NCI-H2196 (cell line): ENCODE data around the gene PTH2.

Experiments used
- DNase-seq: peaks from one replicate; lab custom pipeline; 2025; ENCODE audit not compliant: unreplicated experiment; lab: John Stamatoyannopoulos, UW

The PTH2 gene

DNA sequence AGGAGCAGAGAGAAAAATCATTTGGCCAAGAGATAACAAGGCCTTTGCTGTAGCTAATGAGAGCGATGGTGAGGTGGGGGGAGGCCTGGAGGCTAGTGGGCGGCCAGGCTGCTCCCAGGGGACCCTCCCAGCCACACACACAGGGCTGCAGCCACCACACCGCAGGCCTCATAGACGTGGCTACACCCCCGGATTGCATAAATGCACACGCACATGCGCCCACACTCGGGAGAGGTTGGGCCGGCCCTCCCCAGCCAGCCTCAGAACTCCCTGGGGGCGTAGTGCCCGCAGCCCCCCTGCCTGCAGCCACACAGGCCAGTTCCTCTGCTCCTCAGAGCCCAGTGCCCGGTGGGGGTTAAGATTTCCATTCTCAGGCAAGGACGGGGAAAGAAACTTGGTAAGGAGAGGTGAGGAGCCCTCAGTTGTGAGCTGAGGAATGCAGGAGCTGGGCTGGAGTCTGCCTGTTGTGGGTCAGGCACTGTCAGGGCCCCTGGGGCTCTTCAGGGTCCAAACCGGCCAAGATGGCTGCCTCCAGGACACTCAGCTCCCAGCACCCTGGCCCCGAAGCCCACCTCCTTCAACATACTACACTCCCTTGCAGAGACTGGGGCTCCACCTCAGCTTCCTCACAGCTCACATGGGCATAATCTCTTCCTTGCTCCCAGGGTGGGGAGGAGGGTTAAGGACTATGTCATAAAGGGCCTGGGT, 8.0 kb downstream of the PTH2 start:
- no peak for DNase-seq

DNA sequence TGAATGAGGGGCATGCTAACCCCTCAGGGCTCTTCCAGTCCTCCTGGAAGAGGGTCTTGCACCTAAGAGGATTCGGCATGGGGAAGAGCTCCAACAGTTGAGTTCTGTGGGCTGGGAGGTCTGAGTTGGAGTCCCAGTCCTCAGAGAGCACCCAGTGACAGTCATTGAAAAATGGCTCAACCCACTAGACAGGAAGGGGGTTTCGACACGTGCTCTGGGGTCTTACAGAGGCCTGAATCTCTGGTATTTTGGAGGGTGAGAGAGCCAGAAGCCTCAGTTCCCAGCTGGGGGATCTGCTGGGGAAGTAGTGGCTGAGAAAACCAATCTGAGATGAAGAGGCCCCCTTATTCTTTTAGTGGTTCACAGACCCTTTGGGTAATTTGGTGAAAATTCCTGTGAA, 9.0 kb downstream of the PTH2 start:
- no peak for DNase-seq

DNA sequence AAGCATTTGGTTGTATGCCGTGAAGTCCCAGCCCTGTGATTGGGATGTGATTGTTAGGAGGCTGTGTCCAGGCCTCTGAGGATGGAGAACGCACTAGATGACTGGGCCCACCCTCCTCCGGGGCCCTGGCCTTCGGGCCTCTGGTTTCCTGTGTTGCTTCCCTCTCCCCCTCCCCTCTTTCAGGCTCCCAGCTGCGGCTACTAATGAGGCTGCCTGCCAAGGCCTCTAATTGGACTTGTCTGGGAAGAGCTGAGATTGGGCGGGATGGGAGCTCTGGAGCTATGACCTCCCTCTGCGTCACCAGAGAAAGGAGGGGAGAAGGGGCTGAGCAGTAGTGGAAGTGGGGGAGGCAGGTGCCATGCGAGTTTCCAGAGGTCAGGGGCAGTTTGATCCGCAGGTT, 9.9 kb downstream of the PTH2 start:
- no peak for DNase-seq

DNA sequence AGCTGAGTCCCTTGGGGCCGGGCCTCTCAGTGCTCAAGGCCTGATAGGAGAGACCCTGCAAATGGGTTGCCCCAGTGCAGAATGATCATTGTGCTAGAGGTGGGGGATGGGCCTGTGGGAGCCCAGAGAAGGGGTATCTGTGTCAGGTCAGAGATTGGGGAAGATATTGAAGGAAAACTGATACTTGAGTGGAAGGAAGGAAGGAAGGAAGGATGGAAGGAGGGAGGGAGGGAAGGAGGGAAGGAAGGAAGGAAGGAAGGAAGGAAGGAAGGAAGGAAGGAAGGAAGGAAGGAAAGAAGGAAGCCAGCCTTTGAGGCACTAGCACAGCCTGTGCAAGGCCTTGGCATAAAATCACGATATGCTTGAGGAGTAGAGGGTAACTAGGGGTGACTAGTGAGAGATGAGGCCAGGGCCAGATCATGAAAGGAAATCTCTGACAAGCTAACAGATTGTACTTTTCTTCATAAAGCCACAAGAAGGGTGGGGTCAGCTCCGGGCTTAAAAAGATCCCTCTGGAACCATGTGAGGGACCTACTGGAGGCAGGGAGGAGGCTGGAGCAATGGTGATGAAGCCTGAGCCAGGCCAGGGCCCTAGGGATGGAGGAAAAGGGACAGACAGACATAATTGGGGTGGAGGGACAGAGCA, 11.4 kb downstream of the PTH2 start:
- DNase-seq: no peak

DNA sequence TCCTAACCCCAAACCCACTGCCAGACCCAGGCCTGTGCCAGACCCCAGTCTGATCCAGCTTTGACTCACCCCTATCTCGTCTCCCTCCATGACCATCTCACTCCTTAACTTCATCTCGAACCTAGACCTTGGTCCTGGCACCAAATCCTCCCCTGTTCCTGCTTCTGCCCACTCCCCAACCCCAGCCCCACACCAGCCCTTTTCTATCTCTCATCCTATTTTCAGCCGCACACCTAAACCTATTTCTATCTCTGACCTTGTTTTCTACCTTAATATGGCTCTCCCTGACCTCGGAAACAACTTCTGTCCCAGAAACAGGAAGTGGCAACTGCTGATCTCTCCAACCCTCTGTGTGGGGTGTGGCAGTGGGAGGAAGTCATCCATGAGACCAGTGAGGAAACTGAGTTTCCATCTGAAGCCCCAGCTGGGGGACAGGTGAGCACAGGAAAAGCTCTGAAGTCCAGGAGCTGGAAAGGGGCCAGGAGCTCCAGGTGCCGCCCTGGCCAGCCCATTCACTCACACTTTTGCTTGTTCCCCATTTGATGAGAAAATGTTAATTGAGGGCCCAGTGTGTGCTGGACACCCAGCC, 13.7 kb downstream of the PTH2 start:
- peak; percentile 11 for DNase-seq

DNA sequence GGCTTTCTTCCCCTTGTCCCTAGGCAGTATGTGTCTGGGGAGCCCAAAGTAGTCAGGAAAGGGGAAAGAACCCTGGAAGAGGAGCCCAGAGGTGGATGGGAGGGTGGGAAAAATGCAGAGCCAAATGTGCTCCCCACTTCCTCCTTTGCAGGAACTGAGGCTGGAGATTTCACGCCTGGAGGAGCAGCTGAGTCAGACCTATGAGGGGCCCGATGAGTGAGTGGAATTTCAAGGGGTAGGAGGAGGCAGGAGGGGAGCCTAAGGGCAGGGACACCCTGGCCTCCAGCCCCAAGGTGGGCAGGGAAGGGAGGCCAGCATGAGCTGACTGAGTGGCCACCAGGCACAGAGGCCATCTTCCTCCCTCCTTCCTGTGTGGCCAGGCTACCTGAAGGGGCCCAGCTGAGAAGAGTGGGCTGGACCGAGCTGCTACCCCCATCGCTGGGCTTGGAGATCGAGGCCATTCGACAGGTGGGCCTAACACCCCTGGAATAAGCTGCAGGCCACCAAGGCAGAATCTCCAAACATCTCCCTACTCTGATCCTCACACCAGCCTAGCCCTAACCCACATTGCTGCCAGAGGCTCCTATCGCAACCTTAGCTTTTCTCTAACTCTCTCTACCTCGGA, 14.3 kb downstream of the PTH2 start:
- DNase-seq: no peak

DNA sequence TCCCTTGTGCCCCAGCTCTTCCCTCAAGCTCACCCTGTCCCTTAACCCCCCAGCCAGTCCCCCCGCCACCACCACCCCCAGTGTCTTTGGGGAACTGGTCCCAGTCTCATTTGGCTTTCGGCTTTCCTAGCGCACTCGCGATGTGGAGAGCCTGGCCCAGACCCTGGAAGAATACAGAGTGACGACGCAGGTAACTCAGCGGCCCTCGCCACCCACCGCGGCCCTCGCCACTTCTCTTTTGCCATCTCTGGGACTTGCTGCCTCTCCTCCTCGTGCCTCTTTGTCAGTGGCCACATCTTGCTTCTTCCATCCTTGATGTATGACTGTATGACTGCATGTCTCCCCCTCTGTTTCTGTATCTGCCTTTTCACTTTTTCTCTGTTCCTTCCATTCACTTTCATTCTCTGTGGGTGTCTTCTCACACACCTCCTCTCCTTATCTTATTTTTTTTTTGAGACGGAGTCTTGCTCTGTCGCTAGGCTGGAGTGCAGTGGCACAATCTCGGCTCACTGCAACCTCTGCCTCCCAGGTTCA, 15.7 kb downstream of the PTH2 start:
- no peak for DNase-seq

DNA sequence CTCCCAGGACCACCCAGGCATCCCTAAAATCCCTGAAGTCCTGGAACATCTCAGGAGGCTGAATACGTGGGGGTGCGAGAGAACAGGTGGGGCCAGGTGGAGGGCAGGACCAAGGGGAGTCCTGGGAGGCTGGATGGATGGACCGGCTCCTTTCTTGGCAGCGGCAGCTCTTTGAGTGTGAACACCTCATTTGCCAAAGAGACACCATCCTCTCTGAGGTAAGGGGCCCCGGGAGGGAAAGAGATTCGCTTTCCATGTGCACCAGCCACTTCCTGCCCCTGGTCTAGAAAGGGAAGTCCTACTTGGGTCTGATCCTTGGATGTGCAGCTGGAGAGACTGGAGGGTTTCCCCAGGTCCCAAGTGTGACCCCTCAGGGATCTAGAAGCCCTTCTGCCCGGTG, 16.2 kb downstream of the PTH2 start:
- no peak for DNase-seq

DNA sequence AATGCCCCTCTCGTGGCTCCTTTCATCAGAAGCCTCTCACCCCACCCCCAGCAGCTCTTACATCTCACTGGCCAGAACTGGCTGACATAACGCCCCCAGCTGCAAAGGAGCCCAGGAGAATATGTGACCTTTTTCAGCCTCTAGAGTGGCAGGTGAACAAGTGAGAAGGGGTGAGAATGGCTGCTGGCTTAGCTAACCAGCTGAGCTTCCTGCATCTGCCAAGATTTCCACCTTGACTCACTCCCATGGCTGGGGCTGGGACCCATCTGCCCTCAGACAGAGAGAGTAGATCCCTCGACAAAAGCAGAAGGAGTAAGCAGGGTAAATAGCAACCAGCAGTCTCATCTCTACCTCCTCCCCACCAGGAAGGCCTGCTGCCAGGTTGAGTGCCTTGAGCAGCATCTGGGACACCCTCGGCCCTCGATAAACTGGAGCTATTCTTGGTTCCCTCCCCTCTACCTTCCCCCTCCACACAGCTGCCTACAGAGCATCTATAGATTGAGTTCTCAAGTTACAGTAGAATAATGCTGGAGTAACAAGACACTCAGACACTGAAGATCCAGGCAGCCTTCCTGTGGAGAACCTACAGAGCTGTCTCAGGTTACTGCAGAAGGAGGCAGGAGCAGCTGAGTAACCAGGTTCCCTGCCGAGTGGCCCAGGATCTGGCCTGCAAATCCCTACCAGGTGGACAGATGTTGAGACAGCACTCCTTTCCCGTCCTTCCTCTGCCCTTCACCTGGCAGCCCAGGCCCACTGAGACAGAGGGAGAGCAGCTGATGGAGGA, 19.6 kb downstream of the PTH2 start:
- DNase-seq: peak; percentile 88

DNA sequence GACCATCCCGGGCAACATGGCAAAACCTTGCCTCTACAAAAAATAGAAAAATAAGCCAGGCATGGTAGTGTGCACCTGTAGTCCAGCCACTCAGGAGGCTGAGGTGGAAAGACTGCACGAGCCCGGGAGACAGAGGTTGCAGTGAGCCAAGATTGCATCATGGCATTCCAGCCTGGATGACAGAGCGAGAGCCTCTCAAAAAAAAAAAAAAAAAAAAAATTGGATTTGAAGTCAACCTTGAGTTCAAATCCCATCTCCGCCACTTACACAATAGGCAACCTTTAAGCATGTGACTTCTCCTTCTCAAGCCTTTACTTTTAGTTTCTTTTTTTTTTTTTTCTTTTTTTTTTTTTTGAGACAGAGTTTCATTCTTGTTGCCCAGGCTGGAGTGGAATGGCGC, 23.2 kb downstream of the PTH2 start:
- DNase-seq: no peak

DNA sequence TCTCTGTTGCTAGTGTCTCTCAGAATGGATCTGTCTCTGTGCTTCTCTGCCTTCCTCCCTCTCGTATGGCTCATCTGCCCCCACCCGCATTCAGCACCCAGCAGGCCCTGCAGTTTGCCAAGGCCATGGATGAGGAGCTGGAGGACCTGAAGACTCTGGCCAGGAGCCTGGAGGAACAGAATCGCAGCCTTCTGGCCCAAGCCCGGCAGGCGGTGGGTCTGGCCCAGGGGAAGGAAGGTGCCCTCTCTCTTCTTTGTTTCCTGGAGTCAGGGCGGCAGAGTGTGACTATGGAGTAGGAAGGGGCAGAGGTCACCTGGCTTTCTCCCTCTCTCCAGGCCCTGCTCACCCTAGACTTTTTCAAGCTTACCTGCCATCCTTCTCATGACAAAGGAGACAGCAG, 24.3 kb downstream of the PTH2 start:
- DNase-seq: no peak

DNA sequence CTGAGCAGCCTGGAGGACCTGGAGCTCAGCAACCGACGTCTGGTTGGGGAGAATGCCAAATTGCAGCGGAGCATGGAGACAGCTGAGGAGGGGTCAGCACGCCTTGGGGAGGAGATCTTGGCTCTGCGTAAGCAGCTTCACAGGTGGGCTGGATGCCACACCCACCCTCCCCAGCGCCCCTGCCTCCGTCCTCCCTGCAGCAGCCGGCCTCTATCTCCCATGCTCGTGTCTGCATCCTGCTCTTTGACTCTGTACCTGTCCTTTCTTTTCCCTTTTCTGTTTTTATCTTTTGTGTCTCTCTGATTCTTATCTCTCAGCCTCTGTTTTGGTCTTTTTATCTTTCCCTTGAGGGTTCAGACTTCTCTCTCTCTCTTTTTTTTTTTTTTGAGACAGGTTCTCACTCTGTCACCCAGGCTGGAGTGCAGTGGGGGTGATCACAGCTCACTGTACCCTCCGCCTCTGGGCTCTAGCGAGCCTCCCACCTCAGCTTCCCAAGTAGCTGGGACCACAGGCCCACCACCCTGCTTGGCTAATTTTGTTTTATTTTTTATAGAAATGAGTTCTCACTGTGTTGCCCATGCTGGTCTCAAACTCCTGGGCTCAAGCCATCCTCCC, 25.1 kb downstream of the PTH2 start:
- no peak for DNase-seq

DNA sequence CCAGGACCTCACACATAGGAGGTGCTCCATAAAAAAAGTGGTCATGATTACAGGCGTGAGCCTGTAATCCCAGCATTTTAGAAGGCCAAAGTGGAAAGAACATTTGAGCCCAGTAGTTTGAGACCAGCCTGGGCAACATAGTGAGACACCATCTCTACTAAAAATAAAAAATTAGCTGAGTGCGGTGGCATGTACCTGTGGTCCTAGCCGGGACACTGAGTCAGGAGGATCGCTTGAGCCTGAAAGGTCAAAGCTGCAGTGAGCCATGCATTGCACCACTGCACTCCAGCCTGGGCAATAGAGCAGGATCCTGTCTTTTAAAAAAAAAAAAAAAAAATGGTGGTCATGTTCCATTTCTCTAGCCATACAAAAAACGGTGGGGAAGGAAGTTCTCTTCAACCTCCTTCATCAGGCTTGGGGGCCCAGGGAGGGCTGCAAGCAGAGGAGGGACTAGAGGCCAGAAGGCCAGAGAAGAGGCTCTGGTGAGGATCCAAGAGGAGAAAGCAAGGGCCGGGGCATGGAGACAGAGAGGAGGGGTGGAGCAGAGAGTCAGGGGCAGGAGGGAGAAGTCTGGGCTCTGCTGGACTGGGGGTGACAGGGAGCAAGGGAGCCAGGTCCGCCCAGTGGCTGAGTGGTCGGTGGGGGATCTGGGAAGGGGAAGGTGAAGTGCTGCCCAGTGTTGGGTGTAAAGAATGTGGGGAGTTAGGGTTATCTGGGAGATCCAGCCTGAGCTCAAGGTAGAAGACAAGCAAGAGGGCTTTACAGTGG, 26.3 kb downstream of the PTH2 start:
- no peak for DNase-seq

DNA sequence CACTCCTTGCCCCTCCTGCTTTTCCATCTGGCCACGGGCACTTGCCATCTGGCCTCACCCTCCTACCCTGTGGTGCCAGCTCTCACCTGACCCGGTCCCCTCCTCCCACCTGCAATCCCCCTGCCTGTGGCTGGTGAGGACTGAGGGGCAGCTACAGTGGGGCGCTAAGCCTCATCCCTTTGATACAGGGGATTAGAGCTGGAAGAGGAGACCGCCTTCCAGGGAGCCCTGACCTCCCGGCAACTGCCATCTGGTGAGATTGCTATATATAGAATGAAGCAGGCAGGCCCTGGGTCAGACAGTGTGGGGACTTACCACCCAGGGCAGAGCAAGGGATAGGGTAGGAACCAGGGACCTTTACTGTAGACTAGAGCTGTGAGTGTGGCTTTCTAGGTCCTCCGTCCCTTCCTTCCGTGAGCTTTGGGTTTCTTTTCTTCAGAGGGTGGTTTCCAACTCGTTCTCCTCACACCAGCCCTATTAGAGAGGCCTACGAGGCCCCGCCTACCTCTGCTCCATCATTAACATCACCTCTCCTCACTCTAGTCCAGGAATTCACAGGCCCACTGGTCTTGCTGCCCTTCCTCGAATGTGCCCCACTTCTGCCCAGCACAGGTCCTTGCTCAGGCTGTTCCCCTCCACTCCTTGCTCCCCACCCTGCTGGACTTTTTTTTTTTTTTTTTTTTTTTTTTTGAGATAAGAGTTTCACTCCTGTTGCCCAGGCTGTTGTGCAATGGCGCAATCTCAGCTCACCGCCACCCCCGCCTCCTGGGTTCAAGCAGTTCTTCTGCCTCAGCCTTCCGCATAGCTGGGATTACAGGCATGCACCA, 27.4 kb downstream of the PTH2 start:
- DNase-seq: no peak

DNA sequence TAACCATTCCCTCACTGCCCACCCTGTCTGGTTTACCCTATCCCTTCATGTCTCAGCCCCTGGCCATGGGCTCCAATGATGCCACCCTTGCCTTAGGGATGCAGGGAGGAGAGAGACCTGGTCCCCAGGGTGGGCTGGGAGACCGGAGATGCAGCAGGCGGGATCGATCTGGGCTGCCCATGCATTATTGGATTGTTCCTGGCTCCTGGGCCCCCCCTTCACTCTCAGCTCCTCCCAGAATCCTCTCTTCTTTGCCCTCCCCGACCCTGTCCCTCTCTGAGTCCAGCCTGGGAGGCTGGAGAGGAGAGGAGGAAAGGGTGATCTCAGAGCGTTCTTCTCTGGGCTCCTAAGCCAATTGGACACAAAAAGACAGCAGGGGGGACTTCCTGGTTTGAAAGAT, 29.4 kb downstream of the PTH2 start:
- no peak for DNase-seq

DNA sequence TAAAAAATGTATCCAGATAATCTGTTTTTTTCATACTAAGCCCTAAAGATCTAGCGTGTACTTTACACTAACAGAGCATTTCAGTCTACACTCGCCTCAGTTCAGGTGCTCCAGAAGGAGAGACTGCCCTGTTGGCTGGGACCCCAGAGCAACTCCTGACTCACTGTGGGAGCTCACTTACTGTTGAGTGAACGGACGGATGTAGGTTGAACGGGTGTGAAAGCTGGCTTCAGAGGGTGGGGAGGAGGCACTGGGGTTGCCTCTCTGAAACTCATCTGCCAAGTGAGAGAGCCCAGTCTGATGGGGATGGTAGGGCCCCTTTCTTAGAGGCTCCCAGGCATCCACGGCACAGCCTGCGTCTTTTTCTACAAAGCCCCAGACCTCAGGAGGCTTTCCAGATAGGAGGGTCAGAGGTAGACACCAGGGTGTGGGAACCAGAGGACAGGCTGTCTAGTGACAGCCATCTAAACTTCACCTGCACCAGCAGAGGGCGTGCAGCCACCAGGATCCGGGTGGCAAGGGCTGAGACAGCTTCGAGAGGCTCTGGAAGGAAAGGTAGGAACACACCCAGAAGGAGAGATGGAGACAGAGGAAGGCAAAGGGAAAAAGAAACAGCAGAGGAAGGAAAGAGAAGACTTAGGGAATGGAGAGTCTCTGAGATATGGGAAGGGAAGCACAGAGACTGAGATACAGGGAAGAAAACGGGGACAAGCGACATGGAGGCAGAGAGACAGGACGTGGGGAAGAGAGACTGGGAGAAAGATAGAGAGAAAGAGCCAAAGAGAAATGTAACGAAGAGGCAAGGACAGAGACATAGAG, 31.5 kb downstream of the PTH2 start:
- DNase-seq: peak; percentile 90

DNA sequence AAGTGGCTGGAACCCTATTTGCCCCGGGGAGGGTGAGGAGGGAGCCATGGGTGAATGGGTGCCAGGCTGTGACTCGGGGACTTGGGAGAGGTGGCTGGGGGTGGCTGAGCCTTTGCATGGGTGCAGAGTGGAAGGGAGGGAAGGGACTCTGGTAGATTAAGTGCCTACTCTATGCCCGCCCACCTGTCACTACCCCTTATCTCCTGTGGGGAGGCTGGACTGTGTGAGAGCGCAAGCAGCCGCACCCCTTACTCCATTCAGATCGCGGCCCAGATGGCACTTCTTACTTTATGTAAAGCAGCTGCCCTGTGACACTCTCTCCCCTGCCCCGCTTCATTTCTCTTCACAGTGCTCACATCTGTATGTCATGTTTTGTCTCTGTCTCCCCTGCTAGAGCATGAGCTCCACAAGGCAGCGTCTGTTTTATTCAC, 32.3 kb downstream of the PTH2 start:
- DNase-seq: no peak
